Measurements from ENCODE around the gene PTP4A1.

DNA sequence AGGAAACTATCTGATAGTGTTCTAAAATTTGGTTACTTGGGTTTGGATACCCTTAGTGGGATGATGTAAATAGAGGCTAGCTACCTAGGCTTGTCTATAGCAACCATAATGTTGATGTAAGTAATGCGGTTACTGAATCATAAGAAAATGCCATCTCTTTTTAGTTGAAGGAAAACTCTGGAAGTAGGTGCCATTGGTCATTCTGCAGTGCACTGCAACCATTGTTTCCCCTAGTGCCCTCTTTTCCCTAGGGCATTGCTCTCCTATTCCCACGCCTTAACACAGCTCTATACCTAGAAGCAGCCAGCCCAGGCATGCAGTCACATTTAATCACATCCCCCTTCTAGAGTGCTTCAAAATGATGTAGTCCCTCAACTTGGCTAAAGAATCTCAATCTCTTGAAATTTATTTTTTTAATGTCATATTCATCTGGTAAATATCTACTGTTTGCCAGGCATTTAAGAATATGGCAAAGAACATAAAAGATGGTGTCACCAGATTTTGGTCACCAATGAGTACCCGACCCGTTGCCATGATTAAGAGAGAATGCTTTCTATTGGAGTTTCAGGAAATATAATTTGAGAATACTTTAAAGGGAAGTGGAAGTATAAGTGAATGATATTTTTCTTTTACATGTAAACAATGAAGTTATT, 10.4 kb downstream of the PTP4A1 start:
- TF ChIP-seq, protein P1, sequence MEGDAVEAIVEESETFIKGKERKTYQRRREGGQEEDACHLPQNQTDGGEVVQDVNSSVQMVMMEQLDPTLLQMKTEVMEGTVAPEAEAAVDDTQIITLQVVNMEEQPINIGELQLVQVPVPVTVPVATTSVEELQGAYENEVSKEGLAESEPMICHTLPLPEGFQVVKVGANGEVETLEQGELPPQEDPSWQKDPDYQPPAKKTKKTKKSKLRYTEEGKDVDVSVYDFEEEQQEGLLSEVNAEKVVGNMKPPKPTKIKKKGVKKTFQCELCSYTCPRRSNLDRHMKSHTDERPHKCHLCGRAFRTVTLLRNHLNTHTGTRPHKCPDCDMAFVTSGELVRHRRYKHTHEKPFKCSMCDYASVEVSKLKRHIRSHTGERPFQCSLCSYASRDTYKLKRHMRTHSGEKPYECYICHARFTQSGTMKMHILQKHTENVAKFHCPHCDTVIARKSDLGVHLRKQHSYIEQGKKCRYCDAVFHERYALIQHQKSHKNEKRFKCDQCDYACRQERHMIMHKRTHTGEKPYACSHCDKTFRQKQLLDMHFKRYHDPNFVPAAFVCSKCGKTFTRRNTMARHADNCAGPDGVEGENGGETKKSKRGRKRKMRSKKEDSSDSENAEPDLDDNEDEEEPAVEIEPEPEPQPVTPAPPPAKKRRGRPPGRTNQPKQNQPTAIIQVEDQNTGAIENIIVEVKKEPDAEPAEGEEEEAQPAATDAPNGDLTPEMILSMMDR (IDR thresholded peaks at IDR 0.05): no peak
- TF ChIP-seq POLR2A (IDR thresholded peaks at IDR 0.05): no peak
